Stimulated activated CD4-positive, alpha-beta T cell treated with anti-CD3 and anti-CD28 coated beads, Interleukin-4, amount 100 ng/mL, for 48 hours (primary cell): Measurements from ENCODE around the gene B4GALNT2.
A peak's percentile ranks its signal among the peaks of the same experiment; 100 is the strongest.
"Not testable (repeated sequence)": the region's sequence is repeated elsewhere in the genome, so short reads cannot be mapped to it uniquely, and the experiment has no call there.

Experiments used
- DNase-seq, 2 donors: peaks; one replicate each; pipeline ENCODE4 v3.0.0-alpha.2; 2020; ENCODE audit warnings: low read depth in 2 of 2

B4GALNT2 gene, protein sequence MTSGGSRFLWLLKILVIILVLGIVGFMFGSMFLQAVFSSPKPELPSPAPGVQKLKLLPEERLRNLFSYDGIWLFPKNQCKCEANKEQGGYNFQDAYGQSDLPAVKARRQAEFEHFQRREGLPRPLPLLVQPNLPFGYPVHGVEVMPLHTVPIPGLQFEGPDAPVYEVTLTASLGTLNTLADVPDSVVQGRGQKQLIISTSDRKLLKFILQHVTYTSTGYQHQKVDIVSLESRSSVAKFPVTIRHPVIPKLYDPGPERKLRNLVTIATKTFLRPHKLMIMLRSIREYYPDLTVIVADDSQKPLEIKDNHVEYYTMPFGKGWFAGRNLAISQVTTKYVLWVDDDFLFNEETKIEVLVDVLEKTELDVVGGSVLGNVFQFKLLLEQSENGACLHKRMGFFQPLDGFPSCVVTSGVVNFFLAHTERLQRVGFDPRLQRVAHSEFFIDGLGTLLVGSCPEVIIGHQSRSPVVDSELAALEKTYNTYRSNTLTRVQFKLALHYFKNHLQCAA

DNA sequence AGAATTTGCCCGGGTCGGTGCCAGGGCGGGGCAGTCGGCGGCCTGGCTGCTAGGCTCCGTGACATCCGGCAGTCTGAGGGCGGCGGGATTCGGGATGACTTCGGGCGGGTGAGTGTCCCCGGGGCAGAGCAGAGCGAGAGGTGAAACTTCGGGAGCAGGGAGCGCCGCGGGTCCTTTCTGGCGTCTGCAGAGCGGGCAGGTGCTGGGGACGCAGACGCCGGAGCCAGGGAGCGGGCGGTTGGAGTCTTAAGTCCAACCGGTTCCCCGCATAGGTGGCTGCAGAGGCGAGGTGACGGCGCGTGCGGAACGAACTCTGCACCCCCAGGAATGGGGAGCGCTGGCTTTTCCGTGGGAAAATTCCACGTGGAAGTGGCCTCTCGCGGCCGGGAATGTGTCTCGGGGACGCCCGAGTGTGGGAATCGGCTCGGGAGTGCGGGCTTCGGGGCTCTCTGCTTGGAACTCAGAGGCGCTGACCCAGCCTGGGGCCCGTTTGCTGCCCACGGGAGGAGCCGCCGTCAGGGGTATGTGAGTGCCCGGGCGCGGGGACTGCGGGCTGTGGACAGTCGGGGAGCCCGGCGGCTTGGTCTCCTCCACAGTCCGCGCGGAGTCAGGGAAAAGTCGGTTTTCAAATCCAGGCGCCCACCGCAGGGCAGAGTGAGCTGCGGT, at the start of gene B4GALNT2:
Gene B4GALNT2, plus strand, starts transcription at position 71 of the 666 bp plus-strand sequence. Its CDS starts 24 bp downstream, at position 95.
- DNase-seq: peak; percentile 2 to 12

DNA sequence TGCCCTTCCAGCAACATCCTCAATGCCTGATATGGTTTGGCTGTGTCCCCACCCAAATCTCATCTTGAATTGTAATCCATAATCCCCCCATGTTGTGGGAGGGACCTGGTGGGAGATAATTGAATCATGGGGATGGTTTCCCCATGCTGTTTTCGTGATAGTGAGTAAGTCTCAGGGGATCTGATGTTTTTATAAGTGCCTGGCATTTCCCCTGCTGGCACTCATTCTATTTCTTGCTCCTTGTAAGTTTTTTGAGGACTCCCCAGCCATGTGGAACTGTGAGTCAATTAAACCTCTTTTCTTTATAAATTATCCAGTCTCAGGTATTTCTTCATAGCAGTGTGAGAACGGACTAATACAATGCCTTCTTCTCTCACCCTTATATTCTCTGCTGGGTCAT, 47.5 kb upstream of the B4GALNT2 start:
- not testable (repeated sequence) for DNase-seq

DNA sequence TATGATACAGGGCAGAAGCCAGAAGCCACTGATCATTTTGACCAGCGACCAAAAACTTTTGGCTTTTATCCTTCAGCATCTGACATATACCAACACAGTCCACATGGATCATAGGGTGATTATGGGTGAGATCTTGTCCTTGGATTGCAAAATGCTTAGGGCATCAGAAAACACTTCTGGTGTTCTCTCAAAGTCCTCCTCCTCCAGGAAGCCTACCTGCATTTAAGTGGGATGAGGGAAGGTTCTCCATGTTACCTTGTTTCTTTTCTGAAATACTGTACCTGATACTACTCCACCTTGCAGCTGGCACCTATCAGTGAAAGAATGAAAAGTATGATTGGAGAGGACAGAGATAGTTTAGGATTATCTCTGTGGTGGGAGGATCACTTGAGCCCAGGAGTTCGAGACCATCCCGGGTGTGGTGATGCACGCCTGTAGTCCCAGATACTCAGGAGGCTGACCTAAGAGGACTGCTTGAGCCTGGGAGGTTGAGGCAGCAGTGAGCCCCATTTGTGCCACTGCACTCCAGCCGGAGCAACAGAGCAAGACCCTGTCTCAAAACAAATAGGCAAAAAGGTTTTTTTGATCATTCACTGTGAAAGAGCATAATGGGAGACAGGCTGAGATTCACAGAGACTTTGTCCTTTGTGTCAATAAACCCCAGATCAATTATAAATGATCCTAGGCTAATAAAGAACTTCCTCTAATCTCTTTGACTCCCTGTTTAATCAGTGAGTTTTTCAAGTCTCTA, 46.8 kb upstream of the B4GALNT2 start:
- no peak for DNase-seq

DNA sequence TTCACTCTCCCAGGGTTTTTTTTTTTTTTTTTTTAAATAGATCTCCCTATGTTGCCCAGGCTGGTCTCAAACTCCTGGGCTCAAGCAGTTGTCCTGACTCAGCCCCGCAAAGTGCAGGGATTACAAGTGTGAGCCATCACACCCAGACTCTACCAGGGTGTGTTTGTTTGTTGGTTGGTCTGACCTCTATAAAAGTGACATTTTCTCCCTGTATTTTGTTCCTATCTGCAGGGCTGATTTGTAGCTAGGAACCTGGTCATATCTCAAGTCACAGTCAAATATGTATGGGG, 46.3 kb upstream of the B4GALNT2 start:
- no peak for DNase-seq

DNA sequence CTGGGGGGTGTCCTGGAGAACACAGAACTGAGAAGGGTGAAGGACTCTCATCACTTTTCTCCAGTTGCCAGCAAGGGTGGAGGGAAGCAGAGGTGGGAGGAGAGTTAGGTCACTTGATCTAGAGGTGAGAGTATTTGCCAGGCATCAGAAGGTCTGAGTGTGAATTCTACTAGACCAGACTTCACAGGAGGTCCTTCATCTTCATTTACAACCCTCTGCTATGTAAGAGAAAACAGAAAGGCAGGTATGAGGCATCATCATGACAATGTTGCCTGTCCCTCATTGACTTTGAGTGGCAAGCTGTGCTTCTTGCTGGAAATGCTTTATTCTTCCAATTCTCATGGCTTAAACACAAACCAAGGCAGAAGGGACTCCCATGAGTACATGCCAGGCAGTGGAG, 45.9 kb upstream of the B4GALNT2 start:
- DNase-seq: no peak

DNA sequence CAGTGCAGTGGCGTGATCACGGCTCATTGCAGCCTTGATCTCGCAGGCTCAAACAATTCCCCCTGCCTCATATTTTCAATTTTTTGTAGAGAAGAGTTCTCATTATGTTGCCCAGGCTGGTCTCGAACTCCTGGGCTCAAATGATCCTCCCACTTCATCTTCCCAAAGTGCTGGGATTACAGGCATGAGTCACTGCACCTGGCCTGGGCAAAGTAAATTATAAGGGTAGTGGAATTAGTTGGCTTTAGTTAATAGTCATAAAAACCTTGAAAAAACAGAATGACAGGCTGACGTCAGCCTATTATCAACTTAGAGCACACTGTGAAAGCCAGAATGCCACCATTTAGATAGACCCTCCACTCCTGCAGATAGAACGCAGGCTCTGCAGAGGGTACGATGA, 43.5 kb upstream of the B4GALNT2 start:
- DNase-seq: no peak

DNA sequence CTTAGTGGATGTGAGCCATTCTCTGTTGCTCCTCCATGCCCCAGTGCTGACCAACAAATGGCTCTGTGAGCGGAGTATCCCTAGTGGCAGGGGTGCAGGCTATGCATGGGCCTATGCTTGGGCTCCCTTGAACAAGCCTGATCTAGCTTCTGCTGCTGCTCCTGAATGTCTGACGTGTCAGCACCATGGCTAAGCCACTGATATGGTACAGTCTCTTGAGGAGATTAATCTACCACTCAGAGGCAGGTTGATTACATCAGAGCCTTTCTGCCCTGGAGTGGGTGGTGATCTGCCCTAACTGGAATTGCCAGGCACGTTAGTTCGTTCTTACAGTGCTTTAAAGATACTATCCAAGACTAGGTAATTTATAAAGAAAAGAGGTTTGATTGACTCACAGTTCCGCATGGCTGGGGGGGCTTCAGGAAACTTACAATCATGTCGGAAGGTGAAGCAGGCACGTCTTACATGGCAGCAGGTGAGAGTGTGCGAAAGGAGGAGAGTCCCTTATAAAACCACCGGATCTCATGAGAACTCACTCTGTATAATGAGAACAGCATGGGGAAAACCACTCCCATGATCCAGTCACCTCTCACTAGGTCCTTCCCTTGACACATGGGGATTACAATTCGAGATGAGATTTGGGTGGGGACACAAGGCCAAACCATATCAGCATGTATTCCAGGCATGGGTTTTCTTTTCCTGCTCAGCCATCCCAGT, 41.5 kb upstream of the B4GALNT2 start:
- no peak for DNase-seq

DNA sequence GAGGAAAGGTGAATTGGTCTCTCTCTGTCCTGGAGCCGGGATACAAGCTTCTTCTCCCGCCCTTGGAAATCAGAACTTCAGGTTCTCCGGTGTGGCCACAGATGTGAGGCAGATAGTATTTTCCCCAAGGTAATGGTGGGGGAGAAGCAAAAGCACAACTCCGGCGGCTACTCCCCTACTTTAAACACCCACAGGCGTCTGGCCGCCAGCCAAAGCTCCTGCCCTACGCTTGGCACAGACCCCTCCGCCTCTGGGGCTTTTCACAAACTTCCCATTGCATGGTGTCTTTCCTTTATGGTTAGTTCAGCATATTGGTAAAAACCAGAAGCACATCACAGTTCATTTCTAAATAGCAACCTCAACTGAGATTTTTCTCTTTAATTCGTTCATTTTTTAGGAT, 39.4 kb upstream of the B4GALNT2 start:
- no peak for DNase-seq

DNA sequence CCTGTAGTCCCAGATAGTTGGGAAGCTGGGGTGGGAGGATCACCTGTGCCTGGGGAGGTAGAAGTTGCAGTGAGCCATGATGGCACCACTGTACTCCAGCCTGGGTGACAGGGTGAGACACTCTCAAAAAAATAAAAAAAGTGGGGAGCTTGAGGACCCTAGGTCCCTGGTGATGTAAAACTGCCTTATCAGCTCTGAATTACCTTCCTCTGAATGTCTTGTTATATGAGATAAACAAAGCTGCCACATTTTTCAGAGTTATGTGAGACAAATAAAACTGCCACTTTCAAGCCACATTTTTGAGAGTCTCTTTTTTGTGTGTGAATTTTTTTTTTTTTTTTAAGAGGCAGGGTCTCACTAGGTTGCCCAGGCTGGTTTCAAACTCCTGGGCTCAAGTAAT, 32.0 kb upstream of the B4GALNT2 start:
- DNase-seq: no peak

DNA sequence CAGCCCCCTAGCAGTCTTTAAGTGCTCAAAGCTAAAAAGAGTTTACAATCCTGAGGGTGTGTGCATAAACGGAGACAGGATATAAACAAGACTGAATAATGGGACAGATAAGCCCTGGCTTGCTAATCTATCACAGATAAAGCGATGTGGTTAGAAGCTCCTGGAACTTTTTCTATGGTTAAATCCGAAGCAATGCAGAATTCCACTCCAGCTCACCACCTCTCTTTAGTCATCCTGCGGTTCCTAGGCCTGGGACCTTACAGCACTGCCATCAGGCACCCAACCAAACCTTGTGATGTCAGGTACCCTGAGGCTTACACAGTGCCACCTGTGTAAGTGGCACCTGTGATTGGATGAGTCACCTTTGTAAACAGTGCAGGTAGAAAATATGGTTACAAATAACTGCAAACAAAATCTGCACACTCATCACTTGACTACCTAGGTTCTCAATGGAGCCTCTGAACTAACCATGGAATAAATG, 31.5 kb upstream of the B4GALNT2 start:
- DNase-seq: no peak

DNA sequence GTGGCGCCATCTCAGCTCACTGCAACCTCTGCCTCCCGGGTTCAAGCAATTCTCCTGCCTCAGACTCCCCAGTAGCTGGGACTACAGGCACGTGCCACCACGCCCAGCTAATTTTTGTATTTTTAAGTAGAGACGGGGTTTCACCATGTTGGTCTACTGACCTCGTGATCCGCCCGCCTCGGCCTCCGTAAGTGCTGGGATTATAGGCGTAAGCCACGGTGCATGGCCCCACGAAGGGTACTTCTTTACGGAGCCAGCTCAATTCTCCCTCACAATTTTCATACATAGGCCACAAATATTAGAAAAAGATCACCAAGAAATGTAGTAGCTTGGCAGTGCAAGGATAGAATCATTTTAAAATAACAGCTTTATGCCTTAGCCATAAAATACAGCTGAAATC, 29.2 kb upstream of the B4GALNT2 start:
- not testable (repeated sequence) for DNase-seq

DNA sequence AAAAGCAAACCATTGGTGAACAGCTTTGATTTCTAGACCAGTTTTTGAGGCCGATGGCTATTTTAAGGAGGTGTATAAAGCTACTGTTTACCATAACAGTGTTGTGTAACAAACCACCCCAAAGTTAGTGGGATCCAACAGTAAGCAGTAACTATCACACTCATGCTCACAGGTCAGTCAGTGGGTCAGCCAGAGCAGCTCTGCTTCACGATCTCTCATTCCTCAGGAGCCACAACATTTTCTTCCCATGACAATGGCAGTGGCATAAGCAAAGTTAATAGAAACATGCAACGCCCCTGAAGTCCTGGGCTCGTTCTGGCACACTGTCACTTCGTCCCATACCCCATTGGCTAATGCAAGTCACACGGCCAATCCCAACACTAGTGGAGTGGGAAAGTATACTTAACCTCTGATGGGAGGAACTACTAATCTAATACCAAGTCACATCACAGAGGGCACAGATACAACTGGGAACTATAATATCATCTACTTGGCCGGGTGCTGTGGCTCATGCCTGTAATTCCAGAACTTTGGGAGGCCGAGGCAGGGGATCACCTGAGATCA, 28.0 kb upstream of the B4GALNT2 start:
- DNase-seq: no peak

DNA sequence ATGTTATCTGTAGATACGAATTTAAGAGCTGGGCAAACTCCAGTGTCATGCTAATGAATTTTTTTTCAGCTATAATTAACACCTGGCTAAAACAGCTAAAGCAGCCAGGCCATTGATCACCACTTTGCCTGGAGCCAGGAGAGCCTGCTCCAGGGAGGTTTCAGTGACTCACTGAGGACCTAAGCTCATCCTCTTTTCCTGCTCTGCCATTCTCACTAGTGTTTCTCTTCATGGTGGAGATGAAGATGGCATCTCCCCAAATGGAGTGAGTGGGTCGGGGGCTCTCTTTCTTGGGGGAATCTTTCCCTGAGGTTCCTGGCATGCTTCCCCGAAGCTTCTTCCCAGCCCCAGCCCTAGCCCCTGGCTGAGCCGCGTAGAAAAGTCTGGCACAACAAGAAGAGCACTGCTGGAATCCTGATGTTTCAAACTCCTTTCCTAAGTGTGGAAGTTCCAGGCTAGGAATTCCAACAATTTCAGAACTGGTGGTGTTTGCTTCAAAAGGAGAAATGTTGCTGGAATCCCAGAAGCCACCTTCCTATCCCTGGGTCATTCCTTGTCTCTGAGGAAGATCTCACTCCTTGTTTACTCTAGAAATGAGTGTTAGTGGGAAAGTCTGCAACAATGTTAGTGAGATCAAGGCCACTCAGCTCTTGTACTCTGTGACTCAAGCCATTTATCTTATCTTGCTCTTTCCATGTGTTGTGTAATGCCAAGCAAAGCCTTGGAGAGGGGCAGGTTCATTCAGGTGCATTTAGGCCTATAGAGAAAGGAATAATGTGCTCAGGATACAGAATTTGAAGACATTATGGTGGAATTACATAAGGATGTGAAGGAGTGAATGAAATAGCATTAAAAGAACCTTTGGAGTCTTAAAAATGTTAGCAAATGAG, 26.0 kb upstream of the B4GALNT2 start:
- no peak for DNase-seq

DNA sequence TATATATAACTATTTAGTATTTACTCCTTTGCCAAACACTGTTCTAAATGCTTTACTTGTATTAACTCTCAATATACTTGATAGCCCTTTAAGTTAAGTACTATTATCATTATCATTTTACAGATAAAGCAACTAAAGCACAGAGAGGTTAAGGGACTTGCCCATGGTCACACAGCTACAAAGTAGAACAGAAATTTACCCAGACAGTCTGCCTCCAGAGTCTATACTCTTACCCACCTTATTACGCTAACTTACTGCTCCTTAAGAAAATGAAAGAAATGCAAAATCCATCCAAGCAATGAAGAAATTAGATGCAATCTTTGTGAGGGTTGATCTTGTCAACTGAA, 25.4 kb upstream of the B4GALNT2 start:
- no peak for DNase-seq

DNA sequence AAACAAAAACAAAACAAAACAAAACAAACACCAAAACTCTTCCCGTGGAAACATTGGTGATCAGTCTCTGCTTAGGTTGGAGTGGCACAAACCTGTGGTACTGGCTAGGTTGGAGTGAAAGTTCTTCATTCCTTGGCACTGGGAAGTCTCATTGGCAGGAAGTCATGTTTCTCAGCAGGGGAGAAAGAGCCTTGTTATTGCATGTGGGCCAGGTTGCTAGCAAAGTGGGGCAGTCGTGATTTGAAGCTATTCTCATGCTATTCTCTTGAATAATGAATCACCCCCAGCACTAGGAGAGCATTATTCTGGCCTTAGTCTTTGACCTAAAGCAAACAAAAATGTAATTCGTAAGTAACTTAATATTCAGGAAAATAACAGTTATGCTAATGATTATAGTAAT, 24.3 kb upstream of the B4GALNT2 start:
- DNase-seq: no peak

DNA sequence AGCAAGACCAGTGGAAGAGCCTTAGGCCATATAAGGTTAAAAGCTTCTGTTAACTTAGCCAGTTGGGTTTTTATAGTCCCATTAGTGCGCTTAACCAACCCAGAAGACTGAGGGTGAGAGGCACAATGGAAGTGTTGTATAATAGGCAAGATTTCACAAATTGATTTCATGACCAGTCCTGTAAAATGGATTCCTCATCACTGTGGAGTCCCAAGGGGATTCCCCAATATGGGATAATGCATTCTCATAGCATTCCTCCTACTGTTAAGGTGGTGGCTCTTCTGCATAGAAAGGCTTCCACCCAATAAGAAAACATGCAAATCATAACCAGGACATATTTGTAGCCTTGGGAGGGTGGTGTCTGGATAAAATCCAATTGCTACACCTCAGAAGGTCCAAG, 22.1 kb upstream of the B4GALNT2 start:
- DNase-seq: no peak

DNA sequence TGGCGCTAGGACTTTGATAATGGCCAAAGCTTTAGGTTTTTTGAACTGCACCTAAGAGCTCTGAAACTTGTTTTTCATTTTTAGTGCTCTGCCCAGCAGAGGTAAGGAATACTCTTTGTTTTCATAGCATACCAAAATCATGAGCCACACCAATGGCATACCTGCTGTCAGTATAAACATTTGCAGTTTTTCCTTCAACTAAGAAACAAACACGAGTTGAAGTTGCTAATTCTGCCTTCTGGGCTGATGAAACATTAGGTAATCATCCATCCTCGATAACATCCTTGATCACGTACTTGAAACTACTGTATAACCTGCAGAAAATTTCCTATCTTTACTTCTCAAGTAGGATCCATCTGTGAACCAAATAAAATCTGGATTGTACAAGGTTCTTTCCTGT, 20.6 kb upstream of the B4GALNT2 start:
- DNase-seq: no peak

DNA sequence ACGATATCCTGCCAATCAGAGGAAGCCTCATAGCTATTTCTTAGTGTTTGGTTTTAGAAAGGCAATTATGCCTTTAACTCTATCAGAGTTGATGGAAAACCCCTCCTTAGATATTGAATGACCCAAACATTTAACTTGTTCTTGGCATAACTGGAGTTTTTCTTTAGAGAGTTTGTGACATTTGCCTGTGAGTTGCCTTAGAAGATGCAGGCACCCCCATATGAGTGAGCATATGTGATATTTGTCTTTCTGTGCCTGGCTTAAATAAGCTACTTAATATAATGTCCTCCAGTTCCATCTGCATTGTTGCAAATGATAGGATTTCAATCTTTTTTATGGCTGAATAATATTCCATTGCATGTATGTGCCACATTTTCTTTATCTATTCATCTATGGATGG, 19.6 kb upstream of the B4GALNT2 start:
- DNase-seq: no peak

DNA sequence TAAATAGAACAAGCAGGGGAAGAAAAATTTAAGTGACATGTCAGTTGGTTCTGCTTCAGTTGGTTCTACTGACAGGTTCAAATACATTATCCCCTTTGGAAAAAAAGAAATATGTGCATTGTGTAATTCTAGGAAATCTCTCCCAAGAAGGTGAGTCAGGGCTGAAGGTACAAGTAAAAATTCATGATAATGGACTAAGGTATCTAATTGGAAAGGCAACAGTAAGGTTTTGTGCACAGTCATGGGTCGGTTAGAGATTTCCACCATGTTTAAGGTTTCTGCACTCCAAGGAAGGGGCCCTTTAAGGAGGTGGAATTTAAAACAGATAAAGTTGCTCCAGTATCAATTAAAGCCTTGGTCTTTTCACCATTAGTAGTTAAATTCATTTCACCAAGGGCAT, 17.9 kb upstream of the B4GALNT2 start:
- DNase-seq: no peak

DNA sequence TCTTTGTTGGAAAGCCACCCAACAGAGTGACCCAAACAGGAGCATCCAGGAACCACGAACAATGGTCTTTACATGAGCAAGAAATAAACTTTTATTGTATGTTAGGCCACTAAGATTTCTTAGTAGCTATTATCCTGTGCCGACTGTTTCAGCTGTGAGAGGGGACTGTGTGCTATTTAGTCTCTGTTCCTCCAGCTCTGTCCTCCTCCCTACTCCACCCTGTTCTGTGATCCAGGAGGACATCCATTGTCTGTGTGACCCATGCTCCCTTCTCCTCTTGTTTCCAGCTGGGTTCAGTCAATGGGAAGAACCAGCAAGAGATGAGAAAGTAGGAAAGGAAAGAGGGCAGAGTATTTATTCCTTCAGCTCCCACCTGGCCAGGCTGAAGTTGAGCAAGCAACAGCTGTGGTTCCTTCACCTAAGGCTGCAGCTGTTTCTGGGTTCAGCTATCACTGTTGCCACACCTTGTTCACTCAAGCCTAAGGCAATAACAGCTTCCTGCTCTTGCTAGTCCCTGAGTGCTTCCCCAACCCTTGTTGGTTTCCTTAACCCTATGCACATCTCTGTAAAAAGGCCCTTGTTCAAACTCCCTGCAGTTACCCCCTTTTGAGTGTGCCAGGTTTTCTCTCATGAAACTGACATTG, 14.9 kb upstream of the B4GALNT2 start:
- DNase-seq: no peak
